ENCODE results near the gene AOPEP. TPM values are rescaled to one million over a fixed set of nuclear protein-coding genes. Genes with fewer than 3 reads are reported as not detected.

The AOPEP gene
- polyA plus RNA-seq, 1 of the 3 experiments (the other 2 are of a cell fraction) = 54.6 TPM

- CTCF ChIA-PET = interaction anchor here (0.7 to 2.4 kb wide), 5 partner anchors 13 to 292 kb away, joined by 3 to 8 read pairs (median 3); no protein-coding TSS in a partner anchor
- Histone ChIP-seq H3K27ac (ENCODE audit: low read depth in 2 of 2, low read length in 1 of 2) (peak overlapping the region; percentile 57 to 83), H3K27me3 (ENCODE audit: insufficient read depth) (no peaks in the 10 kb centered on the region), H3F3A (replicated peaks; ENCODE audit: insufficient read depth) (peaks cover 4% of the 10 kb centered on the region), H3K9me3 (no peaks in the 10 kb centered on the region), H3K9ac (0 out of 2 replicates have a peak overlapping the region, but pooled peaks have one; percentile 14), H3K9me2 (no peaks in the 10 kb centered on the region), H2AFZ (ENCODE audit: low read depth) (no peak overlapping the region), H3K79me2 (ENCODE audit: insufficient read depth) (no peaks in the 10 kb centered on the region), H3K4me3 (ENCODE audit: low read depth in 2 of 2, low read length in 1 of 2) (no peak overlapping the region), H3K4me1 (ENCODE audit: control insufficient read depth in 1 of 2, insufficient read depth in 2 of 2, low read depth in 1 of 2, low read length in 1 of 2) (peaks cover 17 to 29% of the 10 kb centered on the region in 2 experiments), H4K20me1 (ENCODE audit: insufficient read depth) (no peaks in the 10 kb centered on the region), H3K4me2 (no peak overlapping the region), H3K36me3 (replicated peaks in 1 of 2; ENCODE audit: control insufficient read depth in 1 of 2, insufficient read depth in 2 of 2, low read length in 1 of 2) (no peaks in the 10 kb centered on the region)
- TF ChIP-seq RXRA (IDR thresholded peaks at IDR 0.05; ENCODE audit: borderline replicate concordance, low read depth) (no peak), PBX3 (IDR thresholded peaks at IDR 0.05) (0 out of 2 replicates have a peak, but pooled peaks have one; percentile 13), REST (IDR thresholded peaks at IDR 0.05; ENCODE audit: low read depth, low read length) (no peak), MXI1 (IDR thresholded peaks at IDR 0.05; ENCODE audit: low read depth, low read length) (no peak), ELF1 (IDR thresholded peaks at IDR 0.05) (no peak), TCF12 (IDR thresholded peaks at IDR 0.05) (peak; percentile 43; the same call in 1 of the 2 replicates), EP300 (IDR thresholded peaks at IDR 0.05; ENCODE audit: borderline replicate concordance in 1 of 2, low read depth in 1 of 2, low read length in 1 of 2) (peak in 1 of 2 experiments; percentile 28; a peak in 1 of 4 replicates), MEF2A (IDR thresholded peaks at IDR 0.05; ENCODE audit: borderline replicate concordance, low read depth) (peak; percentile 74; the same call in 1 of the 2 replicates), SIN3A (IDR thresholded peaks at IDR 0.05; ENCODE audit: borderline replicate concordance, low read depth, low read length) (no peak), POLR2AphosphoS5 (IDR thresholded peaks at IDR 0.05; ENCODE audit: low read depth, low read length) (no peak; the same call in 1 of the 2 replicates), YY1 (IDR thresholded peaks at IDR 0.05; ENCODE audit: low read depth) (no peak), JUND (IDR thresholded peaks at IDR 0.05) (peak; percentile 56), FOXJ3 (CRISPR knock-in tag; IDR thresholded peaks at IDR 0.05) (no peak), NFIC (IDR thresholded peaks at IDR 0.05; ENCODE audit: borderline replicate concordance) (peak; percentile 39; the same call in 1 of the 2 replicates), FOSL2 (IDR thresholded peaks at IDR 0.05; ENCODE audit: borderline replicate concordance, low read depth) (peak; percentile 44; the same call in 1 of the 2 replicates), USF2 (IDR thresholded peaks at IDR 0.05; ENCODE audit: borderline replicate concordance, low read depth, low read length) (no peak), NRF1 (IDR thresholded peaks at IDR 0.05; ENCODE audit: low read depth, low read length) (no peak), ZBTB33 (IDR thresholded peaks at IDR 0.05; ENCODE audit: borderline replicate concordance, low read depth) (no peak), USF1 (IDR thresholded peaks at IDR 0.05; ENCODE audit: borderline replicate concordance, low read depth) (no peak), TEAD4 (IDR thresholded peaks at IDR 0.05; ENCODE audit: borderline replicate concordance, insufficient read depth) (0 out of 2 replicates have a peak, but pooled peaks have one; percentile 27), EZH2phosphoT487 (IDR thresholded peaks at IDR 0.05; ENCODE audit: borderline replicate concordance, low read depth) (no peak)
- no peak for DNase-seq
- 74% methylated on average over 11 of the region's 11 CpGs for WGBS (ENCODE audit: low lambda C conversion rate)
- POLR2A ChIA-PET = no interaction called here
Observed at GRCh38 chr9:94973451-94973941, 247.0 kb downstream of the AOPEP start.
